CD8-positive, alpha-beta memory T cell (primary cell): ENCODE data around the gene CEP162. TPM values are rescaled to one million over a fixed set of nuclear protein-coding genes. Genes with fewer than 3 reads are reported as not detected.
"Not testable (repeated sequence)": the region's sequence is repeated elsewhere in the genome, so short reads cannot be mapped to it uniquely, and the experiment has no call there.

Experiments used
- CTCF ChIA-PET: fragments of 350-600 bp; sonication (Branson Sonifier 250); formaldehyde crosslinking; loops from one replicate; lab custom pipeline; 2021; ENCODE audit warnings: antibody characterized with exemption; lab: Charles Lee
- POLR2A ChIA-PET: fragments of 350-600 bp; sonication (Branson Sonifier 250); formaldehyde crosslinking; loops from one replicate; lab custom pipeline; 2021; ENCODE audit warnings: antibody characterized with exemption; lab: Charles Lee
- DNase-seq, 5 donors: peaks; one replicate each; pipeline versions ENCODE4 v3.0.0 to v3.0.0-alpha.2; 2020 to 2022; ENCODE audit warnings: mixed read lengths in 1 of 5
- H3K27ac ChIP-seq: one replicate; pipeline ENCODE4 v1.7.0; 2013; ENCODE audit warnings: low read depth, mild to moderate bottlenecking, low read length, moderate library complexity
- H3K27me3 ChIP-seq: 2 replicates; pipeline ENCODE4 v1.7.0; 2013; ENCODE audit warnings: low read length, mild to moderate bottlenecking; ENCODE audit not compliant: insufficient read depth, poor library complexity, severe bottlenecking
- H3K36me3 ChIP-seq: 2 replicates; pipeline ENCODE4 v1.7.0; 2013; ENCODE audit warnings: mild to moderate bottlenecking, low read length, moderate library complexity; ENCODE audit not compliant: insufficient read depth
- H3K4me1 ChIP-seq: 2 replicates; pipeline ENCODE4 v1.7.0; 2013; ENCODE audit warnings: mild to moderate bottlenecking, low read length, moderate library complexity; ENCODE audit not compliant: insufficient read depth
- H3K4me3 ChIP-seq: 2 replicates; pipeline ENCODE4 v1.7.0; 2013; ENCODE audit warnings: mild to moderate bottlenecking, low read length
- H3K9me3 ChIP-seq: 2 replicates; pipeline ENCODE4 v1.7.0; 2013; ENCODE audit warnings: mild to moderate bottlenecking, low read length
- H3K27ac Mint-ChIP-seq, 8 donors: one replicate each; pipeline ENCODE4 v1.8.0; 2020 to 2021; ENCODE audit warnings: mixed read lengths in 8 of 8, mild to moderate bottlenecking in 6 of 8, inconsistent platforms in 3 of 8, moderate library complexity in 3 of 8
- H3K27me3 Mint-ChIP-seq, 2 donors: one replicate each; pipeline ENCODE4 v1.8.0; 2020 to 2021; ENCODE audit warnings: mixed read lengths in 2 of 2, mild to moderate bottlenecking in 1 of 2, moderate library complexity in 1 of 2
- H3K36me3 Mint-ChIP-seq, 3 donors: one replicate each; pipeline ENCODE4 v1.8.0; 2020 to 2021; ENCODE audit warnings: mixed read lengths in 3 of 3, inconsistent platforms in 1 of 3, mild to moderate bottlenecking in 1 of 3
- H3K4me1 Mint-ChIP-seq, 3 donors: one replicate each; pipeline ENCODE4 v1.8.0; 2020 to 2021; ENCODE audit warnings: mixed read lengths in 3 of 3, inconsistent platforms in 1 of 3, mild to moderate bottlenecking in 1 of 3
- H3K4me3 Mint-ChIP-seq, 7 donors: one replicate each; pipeline ENCODE4 v1.8.0; 2020 to 2021; ENCODE audit warnings: mixed read lengths in 7 of 7, mild to moderate bottlenecking in 6 of 7, moderate library complexity in 4 of 7, inconsistent platforms in 2 of 7
- H3K9me3 Mint-ChIP-seq, 5 donors: one replicate each; pipeline ENCODE4 v1.8.0; 2020 to 2022; ENCODE audit warnings: mixed read lengths in 5 of 5, mild to moderate bottlenecking in 3 of 5, moderate library complexity in 2 of 5, inconsistent platforms in 1 of 5
- polyA plus RNA-seq: library from polyadenylated mRNA; unstranded; fragments of 300-500 nt; fragmentation: Illumina TruSeq; gene quantifications from one replicate; pipeline ENCODE4 v1.2.3, GENCODE V29; 2021
- total RNA-seq, 2 experiments: library from RNA; stranded (reverse); gene quantifications; one replicate each; pipeline ENCODE4 v1.2.3, GENCODE V29; 2021

The CEP162 gene
- total and polyA plus RNA-seq, 3 experiments from 2014 or later, result 5.5 to 6.0 (median 5.6) TPM

DNA sequence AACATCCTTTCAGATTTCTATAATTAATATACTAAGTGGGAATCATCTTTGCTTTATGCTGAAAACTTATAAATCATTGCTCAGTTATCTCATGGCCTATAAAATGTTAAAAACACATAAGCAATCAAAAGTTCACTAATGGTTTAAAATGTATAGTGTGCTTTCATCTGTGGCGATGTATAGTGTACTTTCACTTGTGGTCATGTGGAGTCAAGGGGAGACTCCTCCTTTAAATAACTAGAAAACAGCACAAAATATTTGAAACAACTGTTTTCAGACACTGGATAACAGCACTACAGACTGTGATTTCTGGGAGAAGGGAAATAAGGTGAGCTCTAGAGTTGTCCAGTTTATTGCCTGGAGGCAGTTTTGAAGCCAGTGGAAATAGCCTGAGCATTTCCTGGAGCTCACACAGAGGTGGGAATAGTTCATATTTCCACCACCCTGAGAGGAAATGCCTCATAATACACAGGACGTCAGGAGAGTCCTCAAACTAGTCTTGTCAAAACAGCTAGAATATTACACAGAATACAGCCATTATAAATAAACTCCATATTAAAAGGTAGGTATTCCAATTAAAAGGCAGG is 89.4 kb downstream of the CEP162 start:
- peaks cover 0 to 2% (median 0%) of the 10 kb centered on the region in 5 donors for H3K9me3 Mint-ChIP-seq
- Histone ChIP-seq H3K27me3 (no peaks in the 10 kb centered on the region), H3K4me3 (no peak overlapping the region), H3K36me3 (no peaks in the 10 kb centered on the region), H3K4me1 (no peaks in the 10 kb centered on the region), H3K27ac (no peak overlapping the region), H3K9me3 (no peaks in the 10 kb centered on the region)
- POLR2A ChIA-PET, result no interaction called here
- H3K27ac Mint-ChIP-seq, result no peak overlapping the region
- CTCF ChIA-PET, result no interaction called here
- H3K36me3 Mint-ChIP-seq, result peaks cover 24 to 62% (median 50%) of the 10 kb centered on the region in 3 donors
- H3K4me3 Mint-ChIP-seq, result no peak overlapping the region
- no peak for DNase-seq
- H3K27me3 Mint-ChIP-seq, result peaks cover 0 to 1% of the 10 kb centered on the region in 2 donors
- no peaks in the 10 kb centered on the region for H3K4me1 Mint-ChIP-seq

- no peaks in the 10 kb centered on the region for H3K36me3 ChIP-seq
- Mint-ChIP-seq H3K27me3 (peaks cover 0 to 1% of the 10 kb centered on the region in 2 donors), H3K9me3 (peaks cover 0 to 7% (median 0%) of the 10 kb centered on the region in 5 donors), H3K4me3 (no peak overlapping the region), H3K27ac (no peak overlapping the region), H3K36me3 (peaks cover 22 to 62% (median 56%) of the 10 kb centered on the region in 3 donors), H3K4me1 (no peaks in the 10 kb centered on the region)
- ChIA-PET POLR2A (no interaction called here), CTCF (no interaction called here)
- no peak overlapping the region for H3K4me3 ChIP-seq
- H3K4me1 ChIP-seq, result no peaks in the 10 kb centered on the region
- H3K27me3 ChIP-seq, result no peaks in the 10 kb centered on the region
- DNase-seq, result no peak
- no peaks in the 10 kb centered on the region for H3K9me3 ChIP-seq
- H3K27ac ChIP-seq, result no peak overlapping the region
These were observed 90.4 kb downstream of the CEP162 start for GRCh38 chr6:84137051-84137375.

- Mint-ChIP-seq H3K27ac (no peak overlapping the region), H3K4me3 (no peak overlapping the region), H3K27me3 (peaks cover 0 to 1% of the 10 kb centered on the region in 2 donors), H3K9me3 (peaks cover 0 to 7% (median 0%) of the 10 kb centered on the region in 5 donors), H3K36me3 (peaks cover 20 to 59% (median 57%) of the 10 kb centered on the region in 3 donors), H3K4me1 (no peaks in the 10 kb centered on the region)
- Histone ChIP-seq H3K4me3 (no peak overlapping the region), H3K27ac (no peak overlapping the region), H3K9me3 (no peaks in the 10 kb centered on the region), H3K36me3 (no peaks in the 10 kb centered on the region), H3K4me1 (no peaks in the 10 kb centered on the region), H3K27me3 (no peaks in the 10 kb centered on the region)
- ChIA-PET CTCF (no interaction called here), POLR2A (no interaction called here)
- no peak for DNase-seq
These were observed 90.9 kb downstream of the CEP162 start for GRCh38 chr6:84136364-84137050.

DNA sequence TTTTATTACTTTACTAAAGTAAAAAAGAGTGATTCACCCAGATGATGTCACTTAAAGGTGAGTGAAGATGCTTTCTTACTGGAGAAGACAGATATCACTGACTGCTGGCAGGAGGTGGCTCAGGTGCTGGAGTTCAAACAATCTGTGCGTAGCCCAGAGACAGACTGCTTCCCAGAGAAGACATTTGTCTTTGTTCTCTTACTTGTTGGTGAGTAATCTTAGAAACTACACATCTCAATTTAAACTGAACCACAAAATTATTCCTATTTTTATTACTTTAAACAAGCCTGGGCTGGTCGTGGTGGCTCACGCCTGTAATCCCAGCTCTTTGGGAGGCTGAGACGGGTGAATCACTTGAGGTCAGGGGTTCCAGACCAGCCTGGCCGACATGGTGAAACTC is 92.2 kb downstream of the CEP162 start:
- CTCF ChIA-PET, result no interaction called here
- Mint-ChIP-seq H3K27ac (no peak overlapping the region), H3K4me3 (no peak overlapping the region), H3K27me3 (peaks cover 0 to 1% of the 10 kb centered on the region in 2 donors), H3K36me3 (peaks cover 13 to 65% (median 48%) of the 10 kb centered on the region in 3 donors), H3K4me1 (no peaks in the 10 kb centered on the region), H3K9me3 (peaks cover 0 to 10% (median 2%) of the 10 kb centered on the region in 5 donors)
- Histone ChIP-seq H3K4me1 (no peaks in the 10 kb centered on the region), H3K27me3 (no peaks in the 10 kb centered on the region), H3K4me3 (no peak overlapping the region), H3K9me3 (no peaks in the 10 kb centered on the region), H3K27ac (no peak overlapping the region), H3K36me3 (no peaks in the 10 kb centered on the region)
- POLR2A ChIA-PET, result no interaction called here
- DNase-seq, result no peak

DNA sequence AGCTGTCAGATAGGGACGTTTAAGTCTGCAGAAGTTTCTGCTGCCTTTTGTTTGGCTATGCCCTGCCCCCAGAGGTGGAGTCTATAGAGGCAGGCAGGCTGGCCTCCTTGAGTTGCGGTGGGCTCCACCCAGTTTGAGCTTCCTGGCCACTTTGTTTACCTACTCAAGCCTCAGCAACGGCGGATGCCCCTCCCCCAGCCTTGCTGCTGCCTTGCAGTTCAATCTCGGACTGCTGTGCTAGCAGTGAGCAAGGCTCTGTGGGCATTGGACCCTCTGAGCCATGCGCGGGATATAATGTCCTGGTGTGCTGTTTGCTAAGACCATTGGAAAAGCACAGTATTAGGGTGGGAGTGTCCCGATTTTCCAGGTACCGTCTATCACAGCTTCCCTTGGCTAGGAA is 94.1 kb downstream of the CEP162 start:
- H3K4me3 ChIP-seq, H3K27me3 ChIP-seq, H3K4me1 ChIP-seq, H3K9me3 ChIP-seq, POLR2A ChIA-PET, DNase-seq, H3K4me3 Mint-ChIP-seq, H3K27me3 Mint-ChIP-seq, H3K4me1 Mint-ChIP-seq, H3K27ac Mint-ChIP-seq, CTCF ChIA-PET, H3K36me3 ChIP-seq, H3K27ac ChIP-seq: not testable (repeated sequence)
- peaks cover 14 to 60% (median 34%) of the 10 kb centered on the region in 3 donors for H3K36me3 Mint-ChIP-seq
- H3K9me3 Mint-ChIP-seq, result peaks cover 0 to 10% (median 2%) of the 10 kb centered on the region in 5 donors

DNA sequence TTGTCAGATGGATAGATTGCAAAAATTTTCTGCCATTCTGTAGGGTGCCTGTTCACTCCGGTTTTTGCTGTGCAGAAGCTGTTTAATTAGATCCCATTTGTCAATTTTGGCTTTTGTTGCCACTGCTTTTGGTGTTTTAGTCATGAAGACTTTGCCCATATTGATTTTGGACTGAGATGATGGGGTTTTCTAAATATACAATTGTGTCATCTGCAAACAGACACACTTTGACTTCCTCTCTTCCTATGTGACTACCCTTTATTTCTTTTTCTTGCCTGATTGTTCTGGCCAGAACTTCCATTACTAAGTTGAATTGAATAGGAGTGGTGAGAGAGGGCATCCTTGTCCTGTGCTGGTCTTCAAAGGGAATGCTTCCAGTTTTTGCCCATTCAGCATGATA is 97.9 kb downstream of the CEP162 start:
- H3K4me3 Mint-ChIP-seq, H3K4me3 ChIP-seq, CTCF ChIA-PET, H3K9me3 ChIP-seq, H3K27me3 ChIP-seq, POLR2A ChIA-PET, H3K27ac ChIP-seq, H3K4me1 ChIP-seq, H3K4me1 Mint-ChIP-seq, H3K36me3 ChIP-seq, H3K27me3 Mint-ChIP-seq, DNase-seq, H3K27ac Mint-ChIP-seq: not testable (repeated sequence)
- Mint-ChIP-seq H3K36me3 (peaks cover 12 to 58% (median 23%) of the 10 kb centered on the region in 3 donors), H3K9me3 (peaks cover 0 to 16% (median 2%) of the 10 kb centered on the region in 5 donors)

- Mint-ChIP-seq H3K36me3 (peaks cover 31 to 52% (median 34%) of the 10 kb centered on the region in 3 donors), H3K27ac (no peak overlapping the region), H3K4me3 (no peak overlapping the region), H3K9me3 (peaks cover 0 to 13% (median 4%) of the 10 kb centered on the region in 5 donors), H3K27me3 (no peaks in the 10 kb centered on the region), H3K4me1 (no peaks in the 10 kb centered on the region)
- Histone ChIP-seq H3K4me1 (no peaks in the 10 kb centered on the region), H3K36me3 (no peaks in the 10 kb centered on the region), H3K9me3 (no peaks in the 10 kb centered on the region), H3K4me3 (no peak overlapping the region), H3K27me3 (no peaks in the 10 kb centered on the region), H3K27ac (no peak overlapping the region)
- CTCF ChIA-PET, result no interaction called here
- POLR2A ChIA-PET, result no interaction called here
- DNase-seq, result no peak
These were observed 104.3 kb downstream of the CEP162 start for GRCh38 chr6:84123186-84123585.

DNA sequence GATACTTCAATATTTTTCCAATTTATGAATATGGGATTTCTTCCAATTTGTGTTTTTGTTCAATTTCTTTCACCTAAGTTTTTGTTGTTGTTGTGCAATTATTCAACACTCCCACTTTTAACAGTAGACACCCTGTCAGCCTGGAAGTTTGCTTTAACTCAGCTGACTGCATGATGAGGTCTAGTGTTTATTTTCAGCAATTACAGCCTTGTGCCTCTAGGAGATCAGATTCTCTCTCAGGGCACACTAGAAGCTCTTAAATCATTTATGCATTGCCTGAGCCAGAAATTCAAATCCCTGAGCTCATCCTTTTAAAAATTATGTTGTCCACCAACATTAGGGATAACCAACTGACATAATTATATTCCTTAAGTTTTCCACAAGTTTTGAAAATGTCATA is 108.2 kb downstream of the CEP162 start:
- Mint-ChIP-seq H3K4me1 (no peaks in the 10 kb centered on the region), H3K36me3 (peaks cover 18 to 36% (median 19%) of the 10 kb centered on the region in 3 donors), H3K9me3 (peaks cover 1 to 17% (median 11%) of the 10 kb centered on the region in 5 donors), H3K4me3 (no peak overlapping the region), H3K27me3 (peaks cover 3 to 10% of the 10 kb centered on the region in 2 donors), H3K27ac (no peak overlapping the region)
- Histone ChIP-seq H3K9me3 (no peaks in the 10 kb centered on the region), H3K36me3 (no peaks in the 10 kb centered on the region), H3K27ac (no peak overlapping the region), H3K4me1 (no peaks in the 10 kb centered on the region), H3K27me3 (no peaks in the 10 kb centered on the region), H3K4me3 (no peak overlapping the region)
- POLR2A ChIA-PET, result no interaction called here
- CTCF ChIA-PET, result no interaction called here
- DNase-seq, result no peak
